ENCODE data around the gene EXOG. TPM values are rescaled to one million over a fixed set of nuclear protein-coding genes. Genes with fewer than 3 reads are reported as not detected.

The EXOG gene
- total RNA-seq, 1 donor from 2014 or later = 16.5 TPM

DNA sequence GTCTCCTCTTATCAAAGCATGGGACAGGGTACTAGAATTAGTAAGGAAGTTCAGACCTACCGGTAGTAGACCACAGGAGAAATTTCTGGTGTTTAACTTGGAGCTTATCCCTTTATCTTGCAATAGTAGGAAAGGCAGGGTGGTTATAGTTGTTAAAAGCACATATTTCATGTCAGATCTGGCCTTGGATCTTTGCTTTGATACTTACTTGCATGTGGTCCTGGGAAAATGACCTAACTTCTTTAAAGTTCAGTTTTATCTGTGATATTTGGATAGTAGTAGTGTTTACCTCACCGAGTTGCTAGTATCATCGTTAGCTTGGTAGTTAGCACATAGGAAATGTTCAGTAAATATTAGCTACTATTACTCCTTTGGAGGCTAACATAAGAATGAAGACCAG is 15.4 kb downstream of the EXOG start:
- no peaks in the 10 kb centered on the region for H3K9me3 Mint-ChIP-seq (ENCODE audit: low read depth)
- no peak overlapping the region for H3K27ac Mint-ChIP-seq (ENCODE audit: unreplicated experiment)
- H3K27me3 Mint-ChIP-seq (ENCODE audit: low read depth) = no peaks in the 10 kb centered on the region
- TF ChIP-seq, protein P1, sequence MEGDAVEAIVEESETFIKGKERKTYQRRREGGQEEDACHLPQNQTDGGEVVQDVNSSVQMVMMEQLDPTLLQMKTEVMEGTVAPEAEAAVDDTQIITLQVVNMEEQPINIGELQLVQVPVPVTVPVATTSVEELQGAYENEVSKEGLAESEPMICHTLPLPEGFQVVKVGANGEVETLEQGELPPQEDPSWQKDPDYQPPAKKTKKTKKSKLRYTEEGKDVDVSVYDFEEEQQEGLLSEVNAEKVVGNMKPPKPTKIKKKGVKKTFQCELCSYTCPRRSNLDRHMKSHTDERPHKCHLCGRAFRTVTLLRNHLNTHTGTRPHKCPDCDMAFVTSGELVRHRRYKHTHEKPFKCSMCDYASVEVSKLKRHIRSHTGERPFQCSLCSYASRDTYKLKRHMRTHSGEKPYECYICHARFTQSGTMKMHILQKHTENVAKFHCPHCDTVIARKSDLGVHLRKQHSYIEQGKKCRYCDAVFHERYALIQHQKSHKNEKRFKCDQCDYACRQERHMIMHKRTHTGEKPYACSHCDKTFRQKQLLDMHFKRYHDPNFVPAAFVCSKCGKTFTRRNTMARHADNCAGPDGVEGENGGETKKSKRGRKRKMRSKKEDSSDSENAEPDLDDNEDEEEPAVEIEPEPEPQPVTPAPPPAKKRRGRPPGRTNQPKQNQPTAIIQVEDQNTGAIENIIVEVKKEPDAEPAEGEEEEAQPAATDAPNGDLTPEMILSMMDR (IDR thresholded peaks at IDR 0.05) = no peak
- H3K4me1 Mint-ChIP-seq (ENCODE audit: low read depth) = peaks cover 2% of the 10 kb centered on the region
- DNase-seq (ENCODE audit: low spot score) = no peak
- H3K36me3 Mint-ChIP-seq (ENCODE audit: low read depth) = peaks cover 33% of the 10 kb centered on the region
- no peak overlapping the region for H3K4me3 Mint-ChIP-seq (ENCODE audit: unreplicated experiment)

DNA sequence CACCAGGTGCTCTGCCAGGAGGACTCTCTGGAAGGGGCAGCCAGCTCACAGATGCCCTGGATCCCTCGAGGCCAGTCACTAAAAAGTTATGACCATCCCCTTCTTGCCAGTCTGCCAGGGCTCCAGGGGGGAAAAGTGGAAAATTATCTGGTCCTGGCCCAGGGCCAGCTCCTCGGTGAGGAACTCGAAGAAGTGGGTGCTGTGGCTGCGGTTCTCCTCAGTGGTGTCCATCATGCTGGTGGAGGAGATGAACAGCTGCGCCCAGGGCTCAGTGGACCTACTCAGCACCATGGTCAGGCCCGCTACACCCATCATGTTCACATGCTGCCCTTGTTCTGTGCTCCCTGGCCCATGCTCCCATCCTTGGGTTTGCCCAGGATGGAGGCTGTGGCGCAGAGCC is 19.2 kb downstream of the EXOG start:
- no peak for DNase-seq (ENCODE audit: low spot score)
- Mint-ChIP-seq H3K4me3 (ENCODE audit: unreplicated experiment) (no peak overlapping the region), H3K27ac (ENCODE audit: unreplicated experiment) (no peak overlapping the region), H3K36me3 (ENCODE audit: low read depth) (peaks cover 26% of the 10 kb centered on the region), H3K27me3 (ENCODE audit: low read depth) (no peaks in the 10 kb centered on the region), H3K9me3 (ENCODE audit: low read depth) (no peaks in the 10 kb centered on the region), H3K4me1 (ENCODE audit: low read depth) (peaks cover 7% of the 10 kb centered on the region)
- TF ChIP-seq, protein P1 (IDR thresholded peaks at IDR 0.05) = no peak

DNA sequence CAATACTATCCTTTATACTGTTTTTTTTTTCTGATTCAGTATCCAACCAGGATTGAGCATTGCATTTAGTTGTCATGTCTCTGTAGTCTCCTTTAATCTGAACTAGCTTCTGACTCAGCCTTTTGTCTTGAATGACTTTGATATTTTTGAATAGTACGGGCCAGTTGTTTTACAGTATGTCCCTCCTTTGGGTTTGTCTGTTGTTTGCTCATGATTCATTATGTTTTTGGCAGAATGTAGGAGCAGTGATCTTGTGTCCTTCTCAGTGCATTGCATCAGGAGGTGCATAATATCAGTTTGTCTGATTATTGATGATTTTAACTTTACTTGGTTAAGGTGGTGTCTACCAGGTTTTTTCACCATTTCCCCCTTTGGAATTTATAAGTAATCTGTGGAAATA is 20.5 kb downstream of the EXOG start:
- Mint-ChIP-seq H3K27me3 (ENCODE audit: low read depth) (no peaks in the 10 kb centered on the region), H3K9me3 (ENCODE audit: low read depth) (no peaks in the 10 kb centered on the region), H3K27ac (ENCODE audit: unreplicated experiment) (no peak overlapping the region), H3K4me3 (ENCODE audit: unreplicated experiment) (no peak overlapping the region), H3K4me1 (ENCODE audit: low read depth) (peaks cover 9% of the 10 kb centered on the region), H3K36me3 (ENCODE audit: low read depth) (peaks cover 24% of the 10 kb centered on the region)
- no peak for DNase-seq (ENCODE audit: low spot score)
- TF ChIP-seq, protein P1 (IDR thresholded peaks at IDR 0.05) = no peak

DNA sequence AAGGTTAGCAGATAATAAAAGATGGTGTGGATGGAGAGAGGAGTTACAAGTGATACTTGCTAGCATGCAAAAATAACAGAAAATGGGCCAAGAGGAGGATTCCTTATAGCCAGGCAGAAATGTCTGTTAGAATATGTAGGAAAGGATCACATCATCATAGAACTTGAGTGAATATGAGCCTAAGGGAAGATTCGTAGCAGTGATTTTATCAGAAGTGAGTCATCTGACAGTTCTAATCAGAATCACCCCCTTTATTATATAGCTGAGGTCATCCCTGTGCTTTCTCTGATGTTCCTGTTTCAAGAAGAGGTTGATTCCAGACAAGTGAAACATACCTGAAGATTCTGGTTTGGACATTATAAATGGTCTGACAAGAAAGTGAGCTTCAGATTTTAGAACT is 22.9 kb downstream of the EXOG start:
- Mint-ChIP-seq H3K4me3 (ENCODE audit: unreplicated experiment) (no peak overlapping the region), H3K27me3 (ENCODE audit: low read depth) (no peaks in the 10 kb centered on the region), H3K4me1 (ENCODE audit: low read depth) (peaks cover 9% of the 10 kb centered on the region), H3K36me3 (ENCODE audit: low read depth) (peaks cover 24% of the 10 kb centered on the region), H3K27ac (ENCODE audit: unreplicated experiment) (no peak overlapping the region), H3K9me3 (ENCODE audit: low read depth) (no peaks in the 10 kb centered on the region)
- DNase-seq (ENCODE audit: low spot score) = no peak
- TF ChIP-seq, protein P1 (IDR thresholded peaks at IDR 0.05) = no peak

DNA sequence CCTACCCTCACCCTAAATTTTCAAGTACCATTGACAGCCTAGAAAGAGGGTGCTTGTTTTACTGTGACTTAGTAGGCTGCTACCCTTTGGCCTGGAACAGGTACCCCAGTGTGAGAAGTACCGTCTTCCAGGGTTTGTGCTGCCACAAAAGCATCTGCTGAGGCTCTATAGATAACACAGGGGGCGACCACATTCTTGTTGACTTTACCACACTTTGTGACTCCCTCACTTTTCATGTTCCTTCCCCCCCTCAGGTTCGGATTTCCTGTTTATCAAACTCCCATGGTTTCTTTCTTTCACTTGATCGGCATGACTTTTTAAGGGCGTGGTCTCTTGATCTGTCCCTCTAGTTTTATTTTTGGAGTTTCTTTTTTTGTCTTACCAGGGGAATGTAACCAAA is 23.5 kb downstream of the EXOG start:
- no peak overlapping the region for H3K27ac Mint-ChIP-seq (ENCODE audit: unreplicated experiment)
- peaks cover 9% of the 10 kb centered on the region for H3K4me1 Mint-ChIP-seq (ENCODE audit: low read depth)

More for the DNA sequence above, 23.5 kb downstream of the EXOG start:
- no peak for DNase-seq (ENCODE audit: low spot score)
- TF ChIP-seq, protein P1 (IDR thresholded peaks at IDR 0.05) = no peak
- no peaks in the 10 kb centered on the region for H3K27me3 Mint-ChIP-seq (ENCODE audit: low read depth)
- H3K36me3 Mint-ChIP-seq (ENCODE audit: low read depth) = peaks cover 25% of the 10 kb centered on the region
- H3K4me3 Mint-ChIP-seq (ENCODE audit: unreplicated experiment) = no peak overlapping the region
- no peaks in the 10 kb centered on the region for H3K9me3 Mint-ChIP-seq (ENCODE audit: low read depth)

Data from chondrocyte (in vitro differentiated cells).